Neural crest cell (in vitro differentiated cells): ENCODE measurements around the gene SREK1. TPM values are rescaled to one million over a fixed set of nuclear protein-coding genes. Genes with fewer than 3 reads are reported as not detected.

Source experiments
- DNase-seq: peaks from one replicate; pipeline ENCODE4 v3.0.0; 2021; ENCODE audit warnings: low read depth, mixed read lengths, low spot score
- H3K27ac Mint-ChIP-seq: one replicate; pipeline ENCODE4 v1.8.0; 2021; ENCODE audit warnings: mild to moderate bottlenecking, mixed read lengths; ENCODE audit not compliant: unreplicated experiment
- H3K27me3 Mint-ChIP-seq: 2 replicates; pipeline ENCODE4 v1.8.0; 2021; ENCODE audit warnings: low read depth, mild to moderate bottlenecking, mixed read lengths
- H3K36me3 Mint-ChIP-seq: 2 replicates; pipeline ENCODE4 v1.8.0; 2021; ENCODE audit warnings: low read depth, mild to moderate bottlenecking, mixed read lengths
- H3K4me1 Mint-ChIP-seq: 2 replicates; pipeline ENCODE4 v1.8.0; 2021; ENCODE audit warnings: mixed read lengths
- H3K4me3 Mint-ChIP-seq: one replicate; pipeline ENCODE4 v1.8.0; 2021; ENCODE audit warnings: mild to moderate bottlenecking, mixed read lengths
- H3K9me3 Mint-ChIP-seq: 2 replicates; pipeline ENCODE4 v1.8.0; 2021; ENCODE audit warnings: mixed read lengths
- long read RNA-seq: library from polyadenylated mRNA; unstranded; transcript quantifications from one replicate; pipeline ENCODE4 v2.0.0, GENCODE V29; 2020
- total RNA-seq: library from RNA; stranded (reverse); gene quantifications from 2 replicates; pipeline ENCODE4 v1.2.1, GENCODE V29; 2021
- TF ChIP-seq, protein P1 (sequence below): fragments of 200-600 bp; sonication (generic); conservative IDR thresholded peaks from 2 replicates; pipeline ENCODE4 v1.5.0; 2021; ENCODE audit warnings: antibody characterized with exemption, mild to moderate bottlenecking

SREK1 gene, protein sequence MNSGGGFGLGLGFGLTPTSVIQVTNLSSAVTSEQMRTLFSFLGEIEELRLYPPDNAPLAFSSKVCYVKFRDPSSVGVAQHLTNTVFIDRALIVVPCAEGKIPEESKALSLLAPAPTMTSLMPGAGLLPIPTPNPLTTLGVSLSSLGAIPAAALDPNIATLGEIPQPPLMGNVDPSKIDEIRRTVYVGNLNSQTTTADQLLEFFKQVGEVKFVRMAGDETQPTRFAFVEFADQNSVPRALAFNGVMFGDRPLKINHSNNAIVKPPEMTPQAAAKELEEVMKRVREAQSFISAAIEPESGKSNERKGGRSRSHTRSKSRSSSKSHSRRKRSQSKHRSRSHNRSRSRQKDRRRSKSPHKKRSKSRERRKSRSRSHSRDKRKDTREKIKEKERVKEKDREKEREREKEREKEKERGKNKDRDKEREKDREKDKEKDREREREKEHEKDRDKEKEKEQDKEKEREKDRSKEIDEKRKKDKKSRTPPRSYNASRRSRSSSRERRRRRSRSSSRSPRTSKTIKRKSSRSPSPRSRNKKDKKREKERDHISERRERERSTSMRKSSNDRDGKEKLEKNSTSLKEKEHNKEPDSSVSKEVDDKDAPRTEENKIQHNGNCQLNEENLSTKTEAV
- total RNA-seq, result 91.1 and 92.0 TPM in 2 replicates
- long read RNA-seq, full-length matches to known transcripts, result 37 of 165 reads
- long read RNA-seq, partial matches to known transcripts, result 117 of 165 reads
- long read RNA-seq, other reads (novel, unspliced or antisense), result 11 of 165 reads

DNA sequence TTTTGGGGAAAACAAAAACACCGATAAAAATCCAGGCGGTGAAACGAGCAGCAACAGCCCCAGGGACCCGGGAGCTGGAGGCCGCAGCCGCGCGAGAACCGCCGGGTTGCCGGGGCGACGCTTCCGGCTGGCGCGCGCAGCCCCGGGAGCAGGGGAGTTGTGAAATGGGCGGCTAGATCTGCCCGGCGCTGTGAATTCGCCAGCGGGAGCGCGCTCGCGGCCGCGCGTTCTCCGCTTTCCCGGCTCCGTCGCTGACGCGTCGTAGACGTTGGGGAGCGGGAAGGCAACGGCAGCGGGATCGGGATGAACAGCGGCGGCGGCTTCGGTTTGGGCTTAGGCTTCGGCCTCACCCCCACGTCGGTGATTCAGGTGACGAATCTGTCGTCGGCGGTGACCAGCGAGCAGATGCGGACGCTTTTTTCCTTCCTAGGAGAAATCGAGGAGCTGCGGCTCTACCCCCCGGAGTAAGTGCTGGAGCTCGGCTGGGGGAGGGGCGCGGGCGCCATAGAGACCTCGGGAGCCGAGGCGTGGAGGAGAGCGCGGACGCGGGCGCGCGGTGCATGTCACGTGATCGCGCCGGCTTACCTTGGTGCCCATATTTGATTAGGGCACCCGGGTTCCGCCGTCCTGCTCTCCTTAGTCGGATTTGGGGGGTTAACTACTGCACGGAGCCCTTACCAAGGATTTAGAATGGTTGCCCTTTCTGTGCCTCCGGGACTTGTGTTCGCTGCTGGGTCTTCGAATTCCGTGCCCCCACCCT, at the start of gene SREK1:
Gene SREK1 (plus strand): TSS at position 227 of the 760 bp plus-strand sequence. CDS start 77 bp downstream, at position 304.
- Mint-ChIP-seq H3K4me1 (peaks cover 33% of the 10 kb centered on the region), H3K27me3 (peaks cover 12% of the 10 kb centered on the region), H3K9me3 (no peaks in the 10 kb centered on the region), H3K27ac (peak within 1 kb of the TSS; percentile 100), H3K4me3 (peak within 1 kb of the TSS; percentile 99), H3K36me3 (peaks cover under 1% of the 10 kb centered on the region)
- TF ChIP-seq, protein P1, sequence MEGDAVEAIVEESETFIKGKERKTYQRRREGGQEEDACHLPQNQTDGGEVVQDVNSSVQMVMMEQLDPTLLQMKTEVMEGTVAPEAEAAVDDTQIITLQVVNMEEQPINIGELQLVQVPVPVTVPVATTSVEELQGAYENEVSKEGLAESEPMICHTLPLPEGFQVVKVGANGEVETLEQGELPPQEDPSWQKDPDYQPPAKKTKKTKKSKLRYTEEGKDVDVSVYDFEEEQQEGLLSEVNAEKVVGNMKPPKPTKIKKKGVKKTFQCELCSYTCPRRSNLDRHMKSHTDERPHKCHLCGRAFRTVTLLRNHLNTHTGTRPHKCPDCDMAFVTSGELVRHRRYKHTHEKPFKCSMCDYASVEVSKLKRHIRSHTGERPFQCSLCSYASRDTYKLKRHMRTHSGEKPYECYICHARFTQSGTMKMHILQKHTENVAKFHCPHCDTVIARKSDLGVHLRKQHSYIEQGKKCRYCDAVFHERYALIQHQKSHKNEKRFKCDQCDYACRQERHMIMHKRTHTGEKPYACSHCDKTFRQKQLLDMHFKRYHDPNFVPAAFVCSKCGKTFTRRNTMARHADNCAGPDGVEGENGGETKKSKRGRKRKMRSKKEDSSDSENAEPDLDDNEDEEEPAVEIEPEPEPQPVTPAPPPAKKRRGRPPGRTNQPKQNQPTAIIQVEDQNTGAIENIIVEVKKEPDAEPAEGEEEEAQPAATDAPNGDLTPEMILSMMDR, result no peak
- peak; percentile 87 for DNase-seq

DNA sequence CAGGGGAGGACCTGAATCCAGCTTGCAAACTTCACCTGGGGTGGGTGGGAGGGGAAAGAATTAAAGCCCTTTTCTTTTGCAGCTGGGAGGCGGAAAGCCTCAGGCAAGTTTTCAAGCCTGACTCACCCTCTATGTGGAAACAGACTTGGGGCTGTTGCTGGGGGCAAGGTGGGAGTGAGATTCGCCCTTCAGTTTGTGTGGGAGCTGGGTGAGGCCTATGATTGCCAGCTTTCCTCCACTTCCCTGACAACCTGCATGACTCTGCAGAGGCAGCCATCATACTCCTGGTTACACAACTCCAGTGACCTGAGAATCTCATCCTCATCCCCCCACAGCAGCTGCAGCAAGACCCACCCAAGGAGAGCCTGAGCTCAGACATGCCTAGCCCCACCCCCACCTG, 43.2 kb upstream of the SREK1 start:
- DNase-seq, result no peak
- no peaks in the 10 kb centered on the region for H3K4me1 Mint-ChIP-seq
- peaks cover 32% of the 10 kb centered on the region for H3K9me3 Mint-ChIP-seq

DNA sequence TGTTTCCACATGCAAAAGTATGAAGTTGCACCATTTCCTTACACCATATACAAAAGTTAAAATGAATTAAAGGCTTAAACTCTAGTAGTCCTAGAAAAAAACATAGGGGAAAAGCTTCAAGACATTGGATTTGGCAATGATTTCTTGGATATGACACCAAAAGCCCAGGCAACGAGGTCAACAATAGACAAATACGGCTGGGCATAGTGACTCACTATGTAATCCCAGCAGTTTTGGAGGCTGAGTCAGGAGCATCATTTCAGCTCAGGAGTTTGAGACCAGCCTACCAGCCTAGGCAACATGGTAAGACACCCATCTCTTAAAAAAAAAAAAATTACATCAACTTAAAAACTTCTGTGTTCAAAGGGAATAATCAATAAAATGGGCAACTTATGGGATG, 30.9 kb upstream of the SREK1 start:
- Mint-ChIP-seq H3K36me3 (peaks cover 21% of the 10 kb centered on the region), H3K4me1 (no peaks in the 10 kb centered on the region), H3K27me3 (peaks cover under 1% of the 10 kb centered on the region), H3K9me3 (peaks cover 34% of the 10 kb centered on the region), H3K27ac (no peak overlapping the region), H3K4me3 (no peak overlapping the region)
- TF ChIP-seq, protein P1, result no peak
- DNase-seq, result no peak

More for the DNA sequence above, 43.2 kb upstream of the SREK1 start:
- TF ChIP-seq, protein P1, result no peak
- Mint-ChIP-seq H3K27me3 (peaks cover 3% of the 10 kb centered on the region), H3K4me3 (no peak overlapping the region), H3K36me3 (peaks cover 54% of the 10 kb centered on the region), H3K27ac (no peak overlapping the region)

DNA sequence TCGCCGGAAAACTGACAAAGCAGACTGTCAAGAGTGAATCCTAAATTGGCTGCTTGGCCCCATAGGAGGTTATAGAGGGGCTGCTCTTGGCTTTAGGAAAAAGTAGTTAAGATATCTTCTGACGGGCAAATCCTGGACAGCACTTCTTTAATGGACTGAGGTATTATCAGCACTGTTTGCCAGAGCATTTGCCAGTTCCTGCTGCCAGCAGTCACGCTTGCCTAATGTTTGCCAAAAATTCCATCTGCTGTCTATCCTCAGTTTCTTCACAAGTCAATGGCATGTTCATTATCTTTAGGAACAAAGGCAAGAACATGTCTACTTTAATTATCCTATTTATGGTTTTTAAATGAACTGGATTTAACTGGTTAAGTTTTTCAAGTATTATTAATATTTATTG, 25.8 kb upstream of the SREK1 start:
- H3K36me3 Mint-ChIP-seq, result no peaks in the 10 kb centered on the region
- DNase-seq, result no peak
- no peak overlapping the region for H3K4me3 Mint-ChIP-seq
- no peaks in the 10 kb centered on the region for H3K27me3 Mint-ChIP-seq
- H3K27ac Mint-ChIP-seq, result no peak overlapping the region
- H3K4me1 Mint-ChIP-seq, result peaks cover 6% of the 10 kb centered on the region
- TF ChIP-seq, protein P1, result no peak
- peaks cover 14% of the 10 kb centered on the region for H3K9me3 Mint-ChIP-seq

DNA sequence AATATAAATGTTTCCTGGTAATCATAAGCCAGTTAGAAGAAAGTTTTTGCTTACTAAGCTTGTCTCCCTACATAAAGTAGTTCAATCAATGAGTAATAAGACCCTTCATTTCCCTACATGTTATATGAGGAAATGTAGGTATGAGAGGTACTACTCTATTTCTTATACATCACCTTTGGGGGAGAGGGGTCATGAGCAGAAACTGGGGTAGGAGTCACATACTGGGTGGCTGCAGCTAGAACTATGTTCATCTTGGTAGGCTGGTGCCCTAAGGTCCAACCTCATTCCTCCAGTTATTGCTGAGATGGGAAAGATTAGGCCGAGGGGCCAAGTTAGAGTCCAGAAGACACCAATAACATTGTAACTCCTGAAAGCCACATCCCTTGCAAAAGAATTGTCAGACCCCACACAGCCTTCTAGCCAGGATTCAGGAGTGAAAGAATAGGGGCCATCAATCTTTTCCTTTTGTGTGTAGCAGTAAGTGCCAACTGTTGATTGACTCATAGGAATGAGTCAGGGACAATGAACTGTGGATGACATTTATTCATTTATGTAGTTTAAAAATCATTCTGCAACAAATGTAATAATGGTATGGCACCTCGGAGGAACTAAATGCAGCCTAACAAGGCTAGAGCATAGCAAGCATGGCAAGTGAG, 21.6 kb upstream of the SREK1 start:
- no peak for DNase-seq
- H3K27ac Mint-ChIP-seq, result no peak overlapping the region
- no peak overlapping the region for H3K4me3 Mint-ChIP-seq
- no peaks in the 10 kb centered on the region for H3K27me3 Mint-ChIP-seq
- no peaks in the 10 kb centered on the region for H3K9me3 Mint-ChIP-seq
- no peaks in the 10 kb centered on the region for H3K36me3 Mint-ChIP-seq
- H3K4me1 Mint-ChIP-seq, result peaks cover 6% of the 10 kb centered on the region
- TF ChIP-seq, protein P1, result no peak
